Ishikawa (cell line): ENCODE data around the gene TOPAZ1.

Experiments
- CEBPB ChIP-seq: IDR thresholded peaks from 2 replicates; pipeline ENCODE4 v1.6.1; 2012
- EGR1 ChIP-seq: IDR thresholded peaks from 2 replicates; pipeline ENCODE4 v1.6.1; 2012
- EP300 ChIP-seq: IDR thresholded peaks from 2 replicates; pipeline ENCODE4 v1.6.1; 2012; ENCODE audit warnings: borderline replicate concordance
- FOXM1 ChIP-seq: IDR thresholded peaks from 2 replicates; pipeline ENCODE4 v1.6.1; 2012; ENCODE audit warnings: low read depth, borderline replicate concordance
- NFIC ChIP-seq: IDR thresholded peaks from 2 replicates; pipeline ENCODE4 v1.6.1; 2012
- REST ChIP-seq: IDR thresholded peaks from 2 replicates; pipeline ENCODE4 v1.6.1; 2012; ENCODE audit warnings: low read depth, mild to moderate bottlenecking
- TAF1 ChIP-seq: IDR thresholded peaks from 2 replicates; pipeline ENCODE4 v1.6.1; 2012; ENCODE audit warnings: low read depth, mild to moderate bottlenecking
- TCF12 ChIP-seq: IDR thresholded peaks from 2 replicates; pipeline ENCODE4 v1.6.1; 2012; ENCODE audit warnings: low read depth
- TEAD4 ChIP-seq: IDR thresholded peaks from 2 replicates; pipeline ENCODE4 v1.6.1; 2012
- YY1 ChIP-seq: IDR thresholded peaks from 2 replicates; pipeline ENCODE4 v1.6.1; 2012; ENCODE audit warnings: low read depth

DNA sequence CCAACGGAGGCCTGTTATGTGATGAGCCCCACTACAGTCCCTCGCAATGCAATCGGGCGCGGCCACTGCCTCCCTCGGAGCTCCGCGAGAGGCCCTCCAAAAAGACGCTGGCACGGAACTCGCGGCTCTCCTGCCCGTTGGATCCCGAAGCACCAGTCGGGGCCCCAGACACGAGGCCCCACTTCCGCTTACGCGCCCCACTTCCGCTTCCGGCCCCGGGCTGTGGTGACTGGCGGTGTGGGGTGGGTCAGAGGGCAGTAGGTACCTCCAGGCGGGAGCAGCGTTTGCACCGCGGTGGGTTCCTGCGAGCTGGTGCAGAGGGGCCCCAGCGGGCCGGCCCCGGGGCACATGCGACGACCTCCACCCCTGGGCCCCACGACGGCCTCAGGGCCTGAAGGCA is at the start of gene TOPAZ1:
- TF ChIP-seq YY1 (no peak), TAF1 (no peak), FOXM1 (no peak), EP300 (no peak), REST (no peak), TCF12 (no peak), CEBPB (no peak), NFIC (no peak), TEAD4 (no peak), EGR1 (no peak)
